ENCODE data around the gene SKAP1.

GRCh38 chr17:48442819-48443218 lies 12.8 kb upstream of the SKAP1 start:
- TF ChIP-seq CTCF (conservative IDR thresholded peaks at IDR 0.05; ENCODE audit: low read depth in 2 of 2) = no peak
- TF ChIP-seq REST (IDR thresholded peaks at IDR 0.05; ENCODE audit: unreplicated experiment) = no peak
- TF ChIP-seq CREB1 (CRISPR knock-in tag; IDR thresholded peaks at IDR 0.05; ENCODE audit: low read depth) = no peak
- TF ChIP-seq POLR2AphosphoS5 (IDR thresholded peaks at IDR 0.05; ENCODE audit: low read depth) = no peak

Data from GM23338 (cell line).